A673 (cell line): ENCODE data around the gene AP3D1. TPM values are rescaled to one million over a fixed set of nuclear protein-coding genes. Genes with fewer than 3 reads are reported as not detected.

Experiments used
- BruUV-seq: library from RNA; stranded (reverse); fragments of 400-500 nt; replicated peaks from 2 replicates; lab custom pipeline; 2021; lab: Mats Ljungman, UMichigan
- CTCF ChIA-PET: fragments of 300-600 bp; sonication (Branson Sonifier 250); formaldehyde crosslinking; loops from one replicate; lab custom pipeline; 2022; ENCODE audit warnings: antibody characterized with exemption; lab: Charles Lee
- POLR2A ChIA-PET: fragments of 300-600 bp; sonication (Branson Sonifier 250); formaldehyde crosslinking; loops from one replicate; lab custom pipeline; 2022; ENCODE audit warnings: antibody characterized with exemption; ENCODE audit not compliant: low non-redundant PET; lab: Charles Lee
- DNase-seq: peaks from one replicate; pipeline ENCODE4 v3.0.0-alpha.2; 2015; ENCODE audit warnings: low spot score
- H3K27ac ChIP-seq: fragments of 200-600 bp; sonication (generic); 2 replicates; pipeline ENCODE4 v1.5.1; 2016; ENCODE audit warnings: mixed run types, low read depth, mild to moderate bottlenecking, mixed read lengths, antibody characterized with exemption, low read length; ENCODE audit not compliant: poor library complexity, severe bottlenecking
- H3K27me3 ChIP-seq: fragments of 200-600 bp; sonication (generic); replicated peaks from 2 replicates; pipeline ENCODE4 v1.6.1; 2017; ENCODE audit warnings: mixed run types, low read depth, mild to moderate bottlenecking, mixed read lengths, antibody characterized with exemption, low read length; ENCODE audit not compliant: insufficient read depth, poor library complexity
- H3K36me3 ChIP-seq: fragments of 200-600 bp; sonication (generic); 2 replicates; pipeline ENCODE4 v1.6.1; 2016; ENCODE audit warnings: mixed run types, mild to moderate bottlenecking, mixed read lengths, antibody characterized with exemption, low read length; ENCODE audit not compliant: insufficient read depth, poor library complexity, severe bottlenecking
- H3K4me1 ChIP-seq: fragments of 200-600 bp; sonication (generic); 2 replicates; pipeline ENCODE4 v1.6.1; 2017; ENCODE audit warnings: mixed run types, mild to moderate bottlenecking, mixed read lengths, antibody characterized with exemption, low read length; ENCODE audit not compliant: insufficient read depth, poor library complexity, severe bottlenecking
- H3K4me3 ChIP-seq: fragments of 200-600 bp; sonication (generic); 2 replicates; pipeline ENCODE4 v1.5.1; 2016; ENCODE audit warnings: low read depth, mixed run types, mild to moderate bottlenecking, mixed read lengths, low read length; ENCODE audit not compliant: poor library complexity, severe bottlenecking
- H3K9me3 ChIP-seq: fragments of 200-600 bp; sonication (generic); 2 replicates; pipeline ENCODE4 v1.6.1; 2016; ENCODE audit warnings: mixed run types, low read depth, mild to moderate bottlenecking, mixed read lengths, antibody characterized with exemption, low read length; ENCODE audit not compliant: poor library complexity, severe bottlenecking
- CTCF ChIP-seq: fragments of 300-800, 200-600 bp; sonication (generic); conservative IDR thresholded peaks from 2 replicates; pipeline ENCODE4 v1.5.1; 2017; ENCODE audit warnings: low read depth, mild to moderate bottlenecking, antibody characterized with exemption, low read length, moderate library complexity, mixed read lengths
- EZH2 ChIP-seq: fragments of 200-600 bp; sonication (generic); IDR thresholded peaks from 2 replicates; pipeline ENCODE4 v1.6.1; 2017; ENCODE audit warnings: borderline replicate concordance, low read depth, mild to moderate bottlenecking, mixed read lengths, antibody characterized with exemption, low read length; ENCODE audit not compliant: poor library complexity, severe bottlenecking
- intact Hi-C: fragments of 100-400 bp; cut with micrococcal nuclease; formaldehyde crosslinking; loops from one replicate; pipeline ENCODE4 v1.10.0; 2022; ENCODE audit not compliant: unreplicated experiment
- total RNA-seq: library from RNA; stranded (reverse); gene quantifications from 2 replicates; pipeline ENCODE4 v1.2.3, GENCODE V29; 2021

AP3D1 gene
- total RNA-seq, 1 experiment from 2014 or later: 148 TPM

GRCh38 chr19:2171349-2172145, 20.2 kb upstream of the AP3D1 start:
- intact Hi-C loops: no loop called here
- Histone ChIP-seq H3K27ac (peak overlapping the region; percentile 43), H3K36me3 (no peaks in the 10 kb centered on the region), H3K4me3 (no peak overlapping the region), H3K9me3 (no peaks in the 10 kb centered on the region), H3K4me1 (peaks cover 38% of the 10 kb centered on the region), H3K27me3 (no peaks in the 10 kb centered on the region)
- no TSS peak for BruUV-seq
- no peak for DNase-seq
- CTCF ChIA-PET: interaction anchor here (0.5 kb wide), 1 partner anchor 18 kb away, joined by 5 read pairs; no protein-coding TSS in a partner anchor
- TF ChIP-seq CTCF: no peak
- TF ChIP-seq EZH2: no peak
- POLR2A ChIA-PET: no interaction called here

- no peak for DNase-seq
- no TSS peak for BruUV-seq
- Histone ChIP-seq H3K36me3 (no peaks in the 10 kb centered on the region), H3K9me3 (no peaks in the 10 kb centered on the region), H3K4me3 (no peak overlapping the region), H3K27ac (peak overlapping the region; percentile 43), H3K4me1 (peaks cover 38% of the 10 kb centered on the region), H3K27me3 (no peaks in the 10 kb centered on the region)
- POLR2A ChIA-PET: no interaction called here
- CTCF ChIA-PET: no interaction called here
- TF ChIP-seq EZH2 (no peak), CTCF (no peak)
- intact Hi-C loops: no loop called here
Observed at GRCh38 chr19:2170987-2171348, 19.6 kb upstream of the AP3D1 start.

- CTCF ChIA-PET: no interaction called here
- Histone ChIP-seq H3K9me3 (no peaks in the 10 kb centered on the region), H3K4me3 (no peak overlapping the region), H3K4me1 (peaks cover 38% of the 10 kb centered on the region), H3K36me3 (no peaks in the 10 kb centered on the region), H3K27ac (no peak overlapping the region), H3K27me3 (no peaks in the 10 kb centered on the region)
- BruUV-seq: no TSS peak
- DNase-seq: no peak
- intact Hi-C loops: no loop called here
- POLR2A ChIA-PET: no interaction called here
- TF ChIP-seq CTCF (no peak), EZH2 (no peak)
Observed at GRCh38 chr19:2170219-2170618, 18.9 kb upstream of the AP3D1 start.
